RPMI7951 (cell line): ENCODE measurements around the gene TRIL. TPM values are rescaled to one million over a fixed set of nuclear protein-coding genes. Genes with fewer than 3 reads are reported as not detected.

Experiments
- DNase-seq: peaks from one replicate; pipeline ENCODE4 v3.0.0-alpha.2; 2012; ENCODE audit warnings: low read depth
- total RNA-seq: library from RNA; depleted of rRNA; stranded (reverse); fragments of >200 nt; shearing (Covaris generic); gene quantifications from 2 replicates; pipeline ENCODE4 v1.2.3, GENCODE V29; 2014; rRNA removed

Gene TRIL
- total RNA-seq, 1 experiment from 2014 or later: 6.4 TPM

GRCh38 chr7:28940741-28941384 is 17.3 kb downstream of the TRIL start:
- no peak for DNase-seq

- DNase-seq: no peak
These were observed 18.1 kb downstream of the TRIL start for GRCh38 chr7:28939844-28940544.

- DNase-seq: no peak
These were observed 18.8 kb downstream of the TRIL start for GRCh38 chr7:28939367-28939766.

GRCh38 chr7:28937619-28938018 is 20.5 kb downstream of the TRIL start:
- DNase-seq: no peak

GRCh38 chr7:28937103-28937502 is 21.0 kb downstream of the TRIL start:
- DNase-seq: no peak

GRCh38 chr7:28933846-28934320 is 24.2 kb downstream of the TRIL start:
- DNase-seq: no peak

- no peak for DNase-seq
These were observed 26.6 kb downstream of the TRIL start for GRCh38 chr7:28931565-28931964.

- DNase-seq: peak; percentile 92
These were observed 31.1 kb downstream of the TRIL start for GRCh38 chr7:28926871-28927597.

GRCh38 chr7:28922624-28923331 is 35.4 kb downstream of the TRIL start:
- DNase-seq: peak; percentile 69

- peak; percentile 73 for DNase-seq
These were observed 36.3 kb downstream of the TRIL start for GRCh38 chr7:28921822-28922221.

GRCh38 chr7:28920424-28920823 is 37.7 kb downstream of the TRIL start:
- DNase-seq: no peak

- peak; percentile 70 for DNase-seq
These were observed 38.6 kb downstream of the TRIL start for GRCh38 chr7:28919510-28919909.

- DNase-seq: no peak
These were observed 49.4 kb downstream of the TRIL start for GRCh38 chr7:28908775-28909174.

GRCh38 chr7:28905464-28905863 is 52.7 kb downstream of the TRIL start:
- no peak for DNase-seq

- DNase-seq: peak; percentile 18
These were observed 53.5 kb downstream of the TRIL start for GRCh38 chr7:28904578-28905048.

GRCh38 chr7:28903730-28904577 is 54.2 kb downstream of the TRIL start:
- peak; percentile 17 for DNase-seq

Other genes starting within 250 kb of the TRIL start
- 3.8 and 5.8 TPM in 2 replicates for gene CPVL, start 188.2 kb upstream of the TRIL start, total RNA-seq
- 0.20 and 0.36 TPM in 2 replicates for gene CHN2, start 236.4 kb upstream of the TRIL start, total RNA-seq